WI38 (cell line): ENCODE measurements around the gene LAGE3.

Source experiments
- H3K4me3 ChIP-seq: 2 replicates; pipeline ENCODE4 v1.5.1; 2011; ENCODE audit warnings: low read depth, mild to moderate bottlenecking, control low read depth, low read length
- CTCF ChIP-seq: IDR thresholded peaks from 2 replicates; pipeline ENCODE4 v1.5.1; 2012; ENCODE audit warnings: low read depth, mild to moderate bottlenecking, control low read depth, low read length

LAGE3 gene

GRCh38 chrX:154471839-154472684 is 7.0 kb downstream of the LAGE3 start:
- TF ChIP-seq CTCF: no peak
- no peak overlapping the region for H3K4me3 ChIP-seq

GRCh38 chrX:154470914-154471568 is 8.0 kb downstream of the LAGE3 start:
- no peak overlapping the region for H3K4me3 ChIP-seq
- no peak for TF ChIP-seq CTCF

- no peak overlapping the region for H3K4me3 ChIP-seq
- no peak for TF ChIP-seq CTCF
Observed at GRCh38 chrX:154470434-154470833, 8.6 kb downstream of the LAGE3 start.

- H3K4me3 ChIP-seq: no peak overlapping the region
- TF ChIP-seq CTCF: no peak
Observed at GRCh38 chrX:154469880-154470279, 9.2 kb downstream of the LAGE3 start.

GRCh38 chrX:154469114-154469513 is 10.0 kb downstream of the LAGE3 start:
- no peak overlapping the region for H3K4me3 ChIP-seq
- TF ChIP-seq CTCF: no peak

- TF ChIP-seq CTCF: no peak
- no peak overlapping the region for H3K4me3 ChIP-seq
Observed at GRCh38 chrX:154468217-154468616, 10.9 kb downstream of the LAGE3 start.

- H3K4me3 ChIP-seq: no peak overlapping the region
- no peak for TF ChIP-seq CTCF
Observed at GRCh38 chrX:154467556-154467955, 11.5 kb downstream of the LAGE3 start.
